Activated naive CD4-positive, alpha-beta T cell treated with anti-CD3 and anti-CD28 coated beads for 36 hours (primary cell): ENCODE measurements around the gene CSNK1G2. TPM values are rescaled to one million over a fixed set of nuclear protein-coding genes. Genes with fewer than 3 reads are reported as not detected.

Experiments used
- CTCF ChIA-PET: fragments of 350-600 bp; sonication (Branson Sonifier 250); formaldehyde crosslinking; loops from one replicate; lab custom pipeline; 2021; ENCODE audit warnings: antibody characterized with exemption; lab: Charles Lee
- DNase-seq: peaks from one replicate; pipeline ENCODE4 v3.0.0-alpha.2; 2020
- H3K27ac Mint-ChIP-seq: one replicate; pipeline ENCODE4 v1.8.0; 2021; ENCODE audit warnings: mild to moderate bottlenecking, mixed read lengths
- H3K27me3 Mint-ChIP-seq: one replicate; pipeline ENCODE4 v1.8.0; 2021; ENCODE audit warnings: low read depth, mixed read lengths
- H3K36me3 Mint-ChIP-seq: one replicate; pipeline ENCODE4 v1.8.0; 2021; ENCODE audit warnings: low read depth, mixed read lengths
- H3K4me1 Mint-ChIP-seq: one replicate; pipeline ENCODE4 v1.8.0; 2021; ENCODE audit warnings: low read depth, mixed read lengths
- H3K4me3 Mint-ChIP-seq: one replicate; pipeline ENCODE4 v1.8.0; 2021; ENCODE audit warnings: mild to moderate bottlenecking, moderate library complexity, mixed read lengths
- H3K9me3 Mint-ChIP-seq: one replicate; pipeline ENCODE4 v1.8.0; 2021; ENCODE audit warnings: mixed read lengths
- intact Hi-C: fragments of 100-400 bp; cut with micrococcal nuclease; formaldehyde crosslinking; loops from one replicate; pipeline ENCODE4 v1.15.1; 2023
- total RNA-seq, 2 experiments: library from RNA; stranded (reverse); gene quantifications; one replicate each; pipeline ENCODE4 v1.2.3, GENCODE V29; 2021

Gene CSNK1G2
- total RNA-seq, 2 experiments from 2014 or later: 50.6 to 51.0 TPM

DNA sequence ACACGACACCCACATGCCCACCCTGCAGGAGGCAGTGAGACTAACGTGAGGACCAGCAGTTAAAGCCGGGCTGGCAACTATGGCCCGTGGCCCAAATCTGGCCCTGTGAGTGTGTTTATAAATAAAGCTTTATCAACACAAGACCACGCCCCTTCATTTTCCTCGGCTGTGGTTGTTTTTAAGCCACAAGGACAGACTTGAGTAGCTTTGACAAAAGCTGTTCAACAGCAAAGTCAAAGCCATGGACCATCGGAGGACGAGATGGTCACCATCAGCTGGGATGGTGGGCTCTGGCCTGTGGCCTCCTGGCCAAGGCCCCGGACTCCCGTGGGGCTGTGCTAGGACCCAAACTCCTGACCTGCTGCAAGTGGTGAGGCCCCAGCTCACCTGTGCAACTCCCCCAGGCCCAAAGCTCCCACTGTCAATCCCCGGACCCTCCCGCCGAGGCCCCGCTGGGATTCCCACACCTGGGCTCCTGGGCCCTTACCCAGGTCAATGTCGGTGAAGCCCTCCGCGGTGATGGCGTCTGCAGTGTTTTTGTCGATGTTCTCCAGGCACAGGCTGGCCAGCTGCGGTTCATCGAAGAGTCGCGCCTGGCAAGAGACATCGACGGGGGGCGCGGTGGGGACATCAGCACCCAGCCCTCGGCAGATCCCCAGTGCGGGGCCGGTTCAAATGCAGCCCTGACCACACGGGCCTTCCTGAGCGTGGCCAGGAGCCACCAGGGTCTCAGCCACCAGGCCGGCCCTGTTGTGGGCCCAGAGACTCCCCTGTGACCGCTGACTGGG is 49.5 kb downstream of the CSNK1G2 start:
- Mint-ChIP-seq H3K36me3 (peaks cover 4% of the 10 kb centered on the region), H3K27me3 (no peaks in the 10 kb centered on the region), H3K4me1 (no peaks in the 10 kb centered on the region), H3K9me3 (no peaks in the 10 kb centered on the region), H3K27ac (no peak overlapping the region), H3K4me3 (no peak overlapping the region)
- CTCF ChIA-PET: no interaction called here
- DNase-seq: no peak
- intact Hi-C loops: no loop called here

DNA sequence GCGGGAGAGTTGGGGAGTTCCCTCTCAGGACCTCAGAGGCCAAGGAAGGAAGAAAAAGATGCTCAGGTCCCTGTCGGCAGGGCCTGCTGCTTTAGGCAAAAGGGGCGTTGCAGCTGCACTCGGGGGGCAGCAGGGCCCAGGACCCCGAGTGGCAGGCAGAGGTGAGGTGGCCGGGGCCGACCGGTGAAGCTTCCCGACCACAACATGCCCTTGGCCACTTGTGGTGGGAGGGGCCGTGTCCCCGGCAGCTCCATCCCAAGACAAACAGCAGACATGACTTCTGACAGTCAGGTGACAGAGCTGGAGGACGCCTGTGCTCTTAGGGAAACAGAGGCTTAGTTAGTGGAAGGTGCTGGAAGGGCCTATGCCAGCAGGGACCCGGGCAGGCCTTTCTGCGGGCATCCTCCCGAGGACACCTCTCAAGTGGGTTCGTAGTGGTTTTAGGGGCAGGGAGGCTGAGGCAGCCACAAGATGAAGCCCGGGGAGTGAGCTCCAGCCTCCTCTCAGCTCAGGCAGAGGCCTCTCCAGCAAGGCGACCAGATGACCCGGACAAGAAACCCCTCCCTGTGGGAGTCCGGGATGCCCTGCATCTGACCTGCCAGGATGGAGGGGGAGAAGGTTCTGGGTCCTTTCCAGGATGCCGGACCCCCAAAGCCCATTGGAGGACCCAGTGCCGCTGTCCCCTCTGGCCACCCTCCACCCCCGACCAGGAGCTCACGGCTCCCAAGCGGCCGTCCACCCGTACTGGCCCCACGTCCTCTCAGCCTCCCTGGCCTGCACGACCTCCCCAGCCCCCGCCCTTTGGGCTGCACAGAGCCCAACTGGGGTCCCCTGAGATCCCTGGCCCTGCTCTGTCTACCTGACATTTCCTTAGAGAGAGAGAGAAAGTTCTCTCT is 50.3 kb downstream of the CSNK1G2 start:
- CTCF ChIA-PET: interaction anchor here (0.7 kb wide), 1 partner anchor 45 kb away, joined by 3 read pairs; no protein-coding TSS in a partner anchor
- no peaks in the 10 kb centered on the region for H3K4me1 Mint-ChIP-seq
- H3K27ac Mint-ChIP-seq: no peak overlapping the region
- DNase-seq: no peak
- intact Hi-C loops: no loop called here
- H3K4me3 Mint-ChIP-seq: no peak overlapping the region
- H3K36me3 Mint-ChIP-seq: peaks cover 7% of the 10 kb centered on the region
- no peaks in the 10 kb centered on the region for H3K27me3 Mint-ChIP-seq
- H3K9me3 Mint-ChIP-seq: no peaks in the 10 kb centered on the region

DNA sequence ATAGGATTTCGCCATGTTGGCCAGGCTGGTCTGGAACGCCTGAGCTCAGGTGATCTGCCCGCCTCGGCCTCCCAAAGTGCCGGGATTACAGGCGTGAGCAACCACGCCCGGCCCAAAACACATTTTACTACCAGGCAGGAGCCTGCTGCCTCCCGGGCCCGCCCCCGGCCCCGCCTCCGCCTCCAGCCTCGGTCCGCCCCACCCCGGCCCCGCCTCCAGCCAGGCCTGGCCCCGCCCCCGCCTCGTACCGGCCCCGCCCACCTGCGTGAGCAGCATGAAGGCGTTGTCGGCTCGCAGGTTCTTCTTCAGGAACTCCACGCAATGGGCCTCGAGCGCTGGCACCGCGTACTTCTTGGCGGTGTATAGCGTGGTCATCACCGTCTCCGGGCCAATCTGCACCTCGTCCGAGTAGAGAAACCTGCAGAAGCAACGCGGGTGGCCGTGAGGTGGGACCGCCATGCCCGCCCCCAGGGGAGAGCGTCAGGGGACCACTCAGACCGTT is 51.8 kb downstream of the CSNK1G2 start:
- intact Hi-C loops: no loop called here
- DNase-seq: no peak
- H3K27ac Mint-ChIP-seq: no peak overlapping the region
- H3K4me1 Mint-ChIP-seq: no peaks in the 10 kb centered on the region
- no peak overlapping the region for H3K4me3 Mint-ChIP-seq
- H3K9me3 Mint-ChIP-seq: no peaks in the 10 kb centered on the region
- peaks cover 11% of the 10 kb centered on the region for H3K36me3 Mint-ChIP-seq
- CTCF ChIA-PET: no interaction called here
- H3K27me3 Mint-ChIP-seq: no peaks in the 10 kb centered on the region

DNA sequence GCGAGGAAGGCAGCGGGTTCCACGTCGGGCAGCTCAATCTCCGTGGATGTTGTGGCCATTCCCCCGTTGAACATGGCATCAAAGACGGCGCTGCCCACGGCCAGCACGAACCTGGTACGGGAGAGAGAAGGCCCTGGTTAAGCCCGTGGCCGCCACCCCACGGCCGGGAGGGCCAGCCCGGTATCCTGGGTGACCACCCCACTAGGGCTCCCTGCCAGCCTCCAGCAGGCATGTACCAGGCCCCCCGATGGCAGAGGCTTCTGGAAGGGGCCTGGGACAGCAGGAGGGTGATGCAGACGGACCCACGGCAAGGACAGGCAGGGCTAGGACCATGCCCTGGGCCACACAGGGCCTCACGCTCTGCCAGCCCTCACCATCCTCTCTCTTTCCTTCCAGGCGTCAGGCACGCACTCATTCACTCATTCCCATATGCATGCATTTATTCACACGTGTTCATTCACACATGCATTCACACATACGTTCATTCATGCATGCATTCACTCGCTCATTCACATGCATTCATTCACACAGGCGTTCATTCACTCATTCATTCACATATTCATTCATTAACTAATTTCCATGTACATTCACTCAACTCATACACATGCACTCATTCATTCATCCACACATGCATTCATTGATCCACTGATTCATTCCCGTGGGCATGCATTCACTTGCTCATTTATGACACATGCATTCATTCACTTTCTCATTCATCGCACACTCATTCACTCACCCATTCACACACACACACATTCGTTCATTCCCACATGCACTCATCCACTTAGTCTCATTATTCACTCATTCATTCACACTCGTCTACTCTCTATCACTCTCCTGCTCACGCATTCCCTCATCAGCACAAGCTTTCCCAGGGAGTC is 56.6 kb downstream of the CSNK1G2 start:
- no peak overlapping the region for H3K4me3 Mint-ChIP-seq
- no peaks in the 10 kb centered on the region for H3K4me1 Mint-ChIP-seq
- peaks cover 9% of the 10 kb centered on the region for H3K36me3 Mint-ChIP-seq
- CTCF ChIA-PET: no interaction called here
- intact Hi-C loops: no loop called here
- H3K9me3 Mint-ChIP-seq: no peaks in the 10 kb centered on the region
- DNase-seq: no peak
- H3K27ac Mint-ChIP-seq: no peak overlapping the region
- H3K27me3 Mint-ChIP-seq: no peaks in the 10 kb centered on the region

DNA sequence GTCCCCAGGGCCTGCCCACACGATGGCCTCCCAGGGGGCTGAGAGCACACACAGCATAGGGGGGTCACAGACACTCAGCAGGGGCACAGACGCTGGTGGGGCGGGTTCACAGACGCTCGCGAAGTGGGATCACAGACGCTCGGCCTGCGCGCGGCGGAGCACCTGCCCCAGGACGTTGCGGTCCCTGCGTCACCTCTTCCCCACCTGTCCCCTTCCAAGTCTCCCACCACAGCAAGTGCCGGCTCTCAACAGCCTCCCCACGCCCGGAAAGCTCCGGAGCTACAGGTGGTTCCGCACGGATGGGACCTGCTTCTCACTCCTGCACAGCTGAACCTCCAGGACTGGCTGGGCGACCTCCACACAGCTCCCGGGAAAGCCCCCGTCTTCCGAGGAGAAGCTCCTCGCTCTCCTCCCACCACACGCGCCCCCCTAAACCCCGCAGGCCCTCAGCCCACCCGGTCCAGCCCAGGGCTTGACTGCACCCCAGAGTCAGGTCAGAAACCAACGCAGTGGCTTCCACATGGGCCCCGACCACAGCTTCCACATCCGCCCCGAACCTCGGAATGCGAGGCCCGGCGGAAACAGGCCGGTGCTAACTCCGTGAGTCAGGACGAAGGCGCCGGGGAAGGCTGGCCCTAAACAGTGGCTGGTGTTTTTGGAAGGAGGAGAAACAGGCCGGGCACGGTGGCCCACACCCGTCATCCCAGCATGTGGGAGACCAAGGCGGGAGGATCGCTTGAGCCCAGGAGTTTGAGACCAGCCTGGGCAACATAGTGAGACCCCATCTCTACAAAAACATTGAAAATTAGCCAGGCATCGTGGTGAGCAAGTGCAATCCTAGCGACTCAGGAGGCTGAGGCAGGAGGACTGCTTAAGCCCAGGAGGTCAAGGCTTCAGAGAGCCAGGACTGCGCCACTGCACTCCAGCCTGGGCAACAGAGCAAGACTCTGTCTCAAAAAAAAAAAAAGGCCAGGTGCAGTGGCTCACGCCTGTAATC is 58.0 kb downstream of the CSNK1G2 start:
- Mint-ChIP-seq H3K27ac (no peak overlapping the region), H3K4me1 (no peaks in the 10 kb centered on the region), H3K4me3 (no peak overlapping the region), H3K36me3 (peaks cover 9% of the 10 kb centered on the region), H3K9me3 (no peaks in the 10 kb centered on the region), H3K27me3 (no peaks in the 10 kb centered on the region)
- intact Hi-C loops: no loop called here
- CTCF ChIA-PET: interaction anchor here (0.6 kb wide), 1 partner anchor 393 kb away, joined by 3 read pairs; no protein-coding TSS in a partner anchor
- DNase-seq: no peak

DNA sequence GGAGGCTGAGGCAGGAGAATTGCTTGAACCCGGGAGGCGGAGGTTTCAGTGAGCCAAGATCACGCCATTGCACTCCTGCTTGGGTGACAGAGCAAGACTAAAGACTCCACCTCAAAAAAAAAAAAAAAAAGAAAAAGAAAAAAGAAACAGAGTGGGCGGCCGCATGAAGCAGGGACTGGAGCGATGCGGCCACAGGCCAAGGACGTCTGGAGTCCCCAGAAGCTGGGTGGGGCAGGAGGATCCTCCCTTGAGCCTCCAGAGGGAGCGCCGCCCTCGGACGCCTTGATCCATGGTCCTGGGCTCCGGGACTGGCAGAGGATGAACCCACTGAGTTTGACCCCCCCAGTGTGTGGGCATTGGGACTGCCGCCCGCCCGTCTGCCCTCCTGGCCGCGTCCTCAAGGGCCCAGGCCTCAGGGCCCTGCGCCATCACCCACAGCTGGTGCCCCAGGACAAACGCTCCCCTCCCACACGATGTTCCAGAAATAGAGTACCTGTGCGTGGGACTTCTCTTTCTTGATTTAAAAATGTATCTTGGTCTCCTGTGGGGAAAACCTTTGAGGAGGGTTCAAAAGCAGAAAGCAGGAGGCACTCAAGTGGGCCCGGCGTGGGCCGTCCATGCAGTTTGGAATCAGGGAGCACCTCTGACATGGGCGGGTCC is 59.0 kb downstream of the CSNK1G2 start:
- Mint-ChIP-seq H3K4me1 (no peaks in the 10 kb centered on the region), H3K27ac (no peak overlapping the region), H3K36me3 (peaks cover 7% of the 10 kb centered on the region), H3K9me3 (no peaks in the 10 kb centered on the region), H3K27me3 (no peaks in the 10 kb centered on the region), H3K4me3 (no peak overlapping the region)
- intact Hi-C loops: no loop called here
- CTCF ChIA-PET: no interaction called here
- no peak for DNase-seq

DNA sequence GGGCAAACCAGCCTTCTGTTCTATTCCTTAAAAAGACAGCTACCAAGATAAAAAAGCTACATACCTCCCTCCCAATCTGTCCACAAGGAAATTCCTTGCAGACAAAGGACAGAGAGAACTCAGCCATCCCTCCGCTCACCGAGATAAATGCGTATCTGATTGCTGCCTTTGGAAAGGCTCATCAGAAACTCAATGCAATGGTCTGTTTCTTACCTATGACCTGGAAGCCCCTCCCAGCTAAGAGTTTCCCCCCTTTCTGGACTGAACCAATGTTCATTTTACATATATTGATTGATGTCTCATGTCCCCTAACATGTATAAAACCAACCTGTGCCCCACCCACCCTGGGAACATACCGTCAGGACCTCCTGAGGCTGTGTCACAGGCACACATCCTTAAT is 62.9 kb downstream of the CSNK1G2 start:
- CTCF ChIA-PET: interaction anchor here (0.7 to 1.1 kb wide), 3 partner anchors 17 to 379 kb away, joined by 3 to 7 read pairs (median 3); no protein-coding TSS in a partner anchor
- Mint-ChIP-seq H3K4me1 (peaks cover 2% of the 10 kb centered on the region), H3K27ac (no peak overlapping the region), H3K27me3 (no peaks in the 10 kb centered on the region), H3K9me3 (no peaks in the 10 kb centered on the region), H3K4me3 (no peak overlapping the region), H3K36me3 (peaks cover 1% of the 10 kb centered on the region)
- intact Hi-C loops: no loop called here
- DNase-seq: no peak

DNA sequence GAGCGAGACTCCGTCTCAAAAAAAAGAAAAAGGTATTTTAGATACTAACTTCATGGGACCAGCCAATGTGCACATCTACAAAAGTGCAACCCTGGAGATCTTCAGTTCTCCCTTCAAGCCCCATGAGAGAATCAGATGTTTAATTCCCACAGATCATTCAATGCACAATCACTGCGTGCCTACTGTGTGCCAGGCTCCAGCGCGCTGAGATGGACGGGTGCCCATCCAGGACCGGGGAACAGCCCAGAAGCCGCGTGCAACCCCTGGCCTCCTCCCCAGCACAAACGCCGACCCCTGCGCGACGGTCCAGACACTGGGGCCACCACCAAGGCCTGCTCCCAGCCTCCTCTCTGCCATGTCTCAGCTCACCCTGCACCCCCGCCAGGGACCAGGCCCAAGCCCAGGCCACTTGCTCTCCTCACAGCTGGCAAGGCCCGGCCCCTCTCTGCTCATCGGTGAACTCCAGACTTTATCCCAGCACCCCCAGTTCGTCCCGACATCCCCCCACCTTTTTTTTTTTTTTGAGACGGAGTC is 69.2 kb downstream of the CSNK1G2 start:
- no peaks in the 10 kb centered on the region for H3K27me3 Mint-ChIP-seq
- DNase-seq: no peak
- no peak overlapping the region for H3K27ac Mint-ChIP-seq
- H3K36me3 Mint-ChIP-seq: peaks cover 7% of the 10 kb centered on the region
- H3K4me3 Mint-ChIP-seq: no peak overlapping the region
- CTCF ChIA-PET: no interaction called here
- H3K4me1 Mint-ChIP-seq: peaks cover 10% of the 10 kb centered on the region
- intact Hi-C loops: loop anchor here (10.0 kb wide), 1 partner anchor 225 kb away; the partner anchor contains the start of genes PLEKHJ1 and SF3A2
- H3K9me3 Mint-ChIP-seq: peaks cover 3% of the 10 kb centered on the region

DNA sequence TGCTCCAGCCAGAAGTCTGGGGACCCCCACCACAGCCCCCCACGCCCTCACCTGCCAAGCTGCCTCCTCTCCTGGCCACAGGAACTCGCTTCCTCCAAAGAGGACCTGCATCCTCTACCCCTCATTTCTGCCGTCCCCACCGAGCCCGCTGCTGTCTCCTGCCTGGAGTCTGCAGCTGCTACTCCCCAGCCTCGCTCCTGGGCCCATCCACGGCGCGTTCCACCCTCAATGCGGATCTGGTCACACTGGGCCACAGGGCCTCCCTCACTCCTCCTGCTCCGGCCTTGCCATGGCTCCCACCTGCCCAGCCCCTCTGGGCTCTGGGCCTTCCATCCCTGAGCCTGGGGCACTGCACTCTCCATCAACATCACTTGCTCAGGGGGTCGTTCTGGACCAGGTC is 70.2 kb downstream of the CSNK1G2 start:
- Mint-ChIP-seq H3K27ac (peak overlapping the region; percentile 18), H3K36me3 (peaks cover 6% of the 10 kb centered on the region), H3K27me3 (no peaks in the 10 kb centered on the region), H3K4me1 (peaks cover 10% of the 10 kb centered on the region), H3K4me3 (no peak overlapping the region), H3K9me3 (peaks cover 3% of the 10 kb centered on the region)
- CTCF ChIA-PET: no interaction called here
- no peak for DNase-seq
- intact Hi-C loops: loop anchor here (10.0 kb wide), 1 partner anchor 224 kb away; the partner anchor contains the start of genes PLEKHJ1 and SF3A2

DNA sequence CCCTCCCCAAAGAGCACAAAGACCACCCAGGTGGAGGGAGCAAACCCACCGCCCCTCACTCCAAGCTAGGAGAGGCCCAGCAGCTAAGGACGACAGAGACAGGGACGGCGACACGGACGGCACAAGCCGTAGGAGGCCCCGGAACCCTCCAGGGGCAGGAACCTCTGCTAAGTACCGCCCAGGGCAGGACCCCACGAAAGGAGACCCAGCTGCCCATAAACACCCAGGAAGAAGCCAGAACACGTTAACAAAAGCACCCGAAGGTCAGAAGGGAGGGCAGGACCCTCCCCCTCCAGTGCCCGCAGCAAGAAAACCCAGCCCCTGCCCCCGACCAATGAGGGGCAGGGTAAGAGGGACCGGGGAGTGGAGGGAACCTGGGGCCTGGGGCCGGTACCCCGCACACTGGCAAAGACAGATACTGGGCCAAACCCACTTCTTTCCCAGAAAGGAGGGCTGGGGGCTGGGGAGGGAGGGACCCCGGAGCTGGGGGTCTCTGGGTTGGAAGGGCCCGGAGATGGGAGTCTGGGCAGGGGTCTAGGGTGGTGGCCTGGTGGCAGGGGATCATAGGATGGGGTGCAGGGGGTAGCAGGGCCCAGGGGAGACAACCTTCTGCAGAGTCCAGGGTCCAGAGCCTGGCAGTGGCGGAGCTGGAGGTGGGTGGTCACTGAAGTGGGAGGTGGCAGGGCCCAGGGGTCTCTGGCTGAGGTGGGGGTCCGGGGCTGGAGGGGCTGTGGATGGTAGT is 72.1 kb downstream of the CSNK1G2 start:
- H3K4me3 Mint-ChIP-seq: no peak overlapping the region
- H3K27me3 Mint-ChIP-seq: no peaks in the 10 kb centered on the region
- intact Hi-C loops: loop anchor here (10.0 kb wide), 1 partner anchor 222 kb away; the partner anchor contains the start of genes PLEKHJ1 and SF3A2
- H3K9me3 Mint-ChIP-seq: peaks cover 3% of the 10 kb centered on the region
- no peak for DNase-seq
- no peak overlapping the region for H3K27ac Mint-ChIP-seq
- CTCF ChIA-PET: no interaction called here
- H3K4me1 Mint-ChIP-seq: peaks cover 12% of the 10 kb centered on the region
- H3K36me3 Mint-ChIP-seq: peaks cover 6% of the 10 kb centered on the region
